NCI-H1930 (cell line): Measurements from ENCODE around the gene LTBR.
A peak's percentile ranks its signal among the peaks of the same experiment; 100 is the strongest.

ENCODE experiments used
- DNase-seq, 2 experiments: peaks; one replicate each; lab custom pipeline; 2025; lab: John Stamatoyannopoulos, UW

The LTBR gene

GRCh38 chr12:6384499-6385436 is 806 bp downstream of the LTBR start:
- no peak for DNase-seq

- DNase-seq = no peak
These were observed 2.1 kb downstream of the LTBR start for GRCh38 chr12:6386038-6386437.

GRCh38 chr12:6386491-6386890 is 2.5 kb downstream of the LTBR start:
- DNase-seq = no peak

GRCh38 chr12:6387541-6387940 is 3.6 kb downstream of the LTBR start:
- no peak for DNase-seq

GRCh38 chr12:6390084-6390799 is 6.3 kb downstream of the LTBR start:
- DNase-seq = no peak

- no peak for DNase-seq
These were observed 7.1 kb downstream of the LTBR start for GRCh38 chr12:6391013-6391412.

GRCh38 chr12:6392504-6392903 is 8.5 kb downstream of the LTBR start:
- DNase-seq = no peak

- no peak for DNase-seq
These were observed 9.1 kb downstream of the LTBR start for GRCh38 chr12:6393109-6393508.

GRCh38 chr12:6394398-6394797 is 10.4 kb downstream of the LTBR start:
- DNase-seq = no peak

- DNase-seq = no peak
These were observed 12.1 kb downstream of the LTBR start for GRCh38 chr12:6396031-6396430.

GRCh38 chr12:6399884-6400644 is 16.1 kb downstream of the LTBR start:
- no peak for DNase-seq

- DNase-seq = no peak
These were observed 20.4 kb downstream of the LTBR start for GRCh38 chr12:6404390-6404789.

- no peak for DNase-seq
These were observed 22.0 kb downstream of the LTBR start for GRCh38 chr12:6405963-6406362.

- no peak for DNase-seq
These were observed 23.4 kb downstream of the LTBR start for GRCh38 chr12:6407236-6407954.

GRCh38 chr12:6416596-6416995 is 32.6 kb downstream of the LTBR start:
- DNase-seq = no peak

GRCh38 chr12:6418796-6419195 is 34.8 kb downstream of the LTBR start:
- no peak for DNase-seq

GRCh38 chr12:6420364-6420763 is 36.4 kb downstream of the LTBR start:
- no peak for DNase-seq

- peak; percentile 63 to 73 for DNase-seq
These were observed 39.5 kb downstream of the LTBR start for GRCh38 chr12:6423267-6424007.

- DNase-seq = no peak
These were observed 40.0 kb downstream of the LTBR start for GRCh38 chr12:6424008-6424347.

- no peak for DNase-seq
These were observed 40.9 kb downstream of the LTBR start for GRCh38 chr12:6424866-6425265.
